Ovary (tissue), 9 donors: ENCODE measurements around the gene ARNT2. TPM values are rescaled to one million over a fixed set of nuclear protein-coding genes. Genes with fewer than 3 reads are reported as not detected.

Experiments used
- DNase-seq, 5 donors: peaks; one replicate each; pipeline ENCODE4 v3.0.0-alpha.2; 2019 to 2020
- H3K27ac ChIP-seq, 2 donors: fragments of 200-600 bp; one replicate each; pipeline versions ENCODE4 v1.5.1 to v1.8.0; 2019 to 2022
- H3K27me3 ChIP-seq: fragments of 200-600 bp; one replicate; pipeline ENCODE4 v1.8.0; 2022
- H3K36me3 ChIP-seq: fragments of 200-600 bp; sonication (generic); one replicate; pipeline ENCODE4 v1.5.1; 2019
- H3K4me1 ChIP-seq: one replicate; pipeline ENCODE4 v1.8.1; 2013; ENCODE audit warnings: mild to moderate bottlenecking, moderate library complexity; ENCODE audit not compliant: insufficient read depth
- H3K4me3 ChIP-seq: fragments of 200-600 bp; sonication (generic); one replicate; pipeline ENCODE4 v1.5.1; 2017
- H3K9me3 ChIP-seq, 2 donors: fragments of 200-600 bp in 1 of 2; sonication (generic) in 1 of 2; one replicate each; pipeline versions ENCODE4 v1.5.1 to v1.8.1; 2013 to 2019; ENCODE audit warnings: mild to moderate bottlenecking in 1 of 2, moderate library complexity in 1 of 2
- CTCF ChIP-seq, 3 donors: fragments of 450-650 bp in 2 of 3; fragments of 200-600 bp in 1 of 3; IDR thresholded peaks; one replicate each; pipeline versions ENCODE4 v1.5.1 to v1.8.0; 2016 to 2022; ENCODE audit warnings: antibody characterized with exemption in 3 of 3, mild to moderate bottlenecking in 1 of 3
- EP300 ChIP-seq: sonication (generic); formaldehyde crosslinking; IDR thresholded peaks from one replicate; pipeline ENCODE4 v1.6.1; 2017; ENCODE audit warnings: antibody characterized with exemption
- POLR2A ChIP-seq: fragments of 450-650 bp; IDR thresholded peaks from one replicate; pipeline ENCODE4 v1.6.1; 2017; ENCODE audit warnings: antibody characterized with exemption, mild to moderate bottlenecking, moderate library complexity
- WGBS, 3 donors: extraction: QIAGEN DNeasy Blood & Tissue Kit in 1 of 3; methylation state at CpG; one replicate each; pipeline versions ENCODE4 v1.1.5 to v1.1.7; 2013 to 2017; 5-methylcytosine and 5-hydroxymethylcytosine counted together
- intact Hi-C, 4 donors: fragments of 100-400 bp; cut with DNase I; formaldehyde crosslinking; loops; one replicate each; pipeline versions ENCODE4 v1.11.0 to v1.15.1; 2022 to 2023
- polyA plus RNA-seq, 2 donors: library from polyadenylated mRNA; stranded (reverse); fragments of 200-250 nt in 1 of 2; fragments of 350-450 nt in 1 of 2; fragmentation: Illumina TruSeq in 1 of 2; extraction: RNeasy Lipid Tissue Mini Kit (QIAGEN cat#74804) in 1 of 2; gene quantifications; one replicate each; pipeline ENCODE4 v1.2.3, GENCODE V29; 2013 to 2014
- total RNA-seq, 7 donors: library from RNA; depleted of rRNA in 2 of 7; stranded (reverse); fragments of >200 nt in 2 of 7; fragmentation: NEBNext Ultra II Directional in 3 of 7; extraction: Animal tissue kit (Norgen Biotek cat#: 25700) in 3 of 7; gene quantifications; one replicate each; pipeline versions ENCODE4 v1.1.0 to v1.2.4, GENCODE V29; 2016 to 2023
- donor health status: DM: no; HTN: no; CAD: no; lungs with moderate emphysema.
- donor health status: DM: no; HTN: no; CAD: no.
- donor health status: Bipolar disorder and iron deficiency.
- donor health status: DM: yes; HTN: yes; CAD: no.
- donor health status: DM: no; HTN: no; CAD: no.
- donor health status: DM: yes; HTN: yes; CAD: no.

ARNT2 gene
- total and polyA plus RNA-seq, 9 donors, result 11.0 to 20.5 (median 16.2) TPM

- no peak for DNase-seq
- intact Hi-C loops, result no loop called here
- Histone ChIP-seq H3K27me3 (no peaks in the 10 kb centered on the region), H3K36me3 (no peaks in the 10 kb centered on the region), H3K27ac (no peak overlapping the region), H3K4me1 (no peaks in the 10 kb centered on the region), H3K4me3 (no peak overlapping the region), H3K9me3 (no peaks in the 10 kb centered on the region)
- no peak for TF ChIP-seq EP300
- WGBS, 3 donors, result 75 to 86% (median 80%) methylated on average over 2 of the region's 2 CpGs
Measured at GRCh38 chr15:80587007-80587406, 182.8 kb downstream of the ARNT2 start.

- no peaks in the 10 kb centered on the region for H3K27me3 ChIP-seq
- intact Hi-C loops, result no loop called here
- H3K36me3 ChIP-seq, result no peaks in the 10 kb centered on the region
- no peak for DNase-seq
- 80 to 81% (median 80%) methylated on average over 8 of the region's 8 CpGs for WGBS, 3 donors
- H3K9me3 ChIP-seq, result no peaks in the 10 kb centered on the region
- no peaks in the 10 kb centered on the region for H3K4me1 ChIP-seq
- TF ChIP-seq POLR2A (no peak), EP300 (no peak), CTCF (IDR thresholded peaks at IDR 0.05) (no peak)
- no peak overlapping the region for H3K4me3 ChIP-seq
- H3K27ac ChIP-seq, result no peak overlapping the region
Measured at GRCh38 chr15:80587816-80588456, 183.8 kb downstream of the ARNT2 start.

- no peak overlapping the region for H3K4me3 ChIP-seq
- 79 to 83% (median 81%) methylated on average over 6 of the region's 6 CpGs for WGBS, 3 donors
- DNase-seq, result no peak
- no peak overlapping the region for H3K27ac ChIP-seq
- intact Hi-C loops, result no loop called here
- H3K9me3 ChIP-seq, result no peaks in the 10 kb centered on the region
- H3K27me3 ChIP-seq, result no peaks in the 10 kb centered on the region
- TF ChIP-seq POLR2A (no peak), CTCF (IDR thresholded peaks at IDR 0.05) (no peak), EP300 (no peak)
- H3K36me3 ChIP-seq, result no peaks in the 10 kb centered on the region
- no peaks in the 10 kb centered on the region for H3K4me1 ChIP-seq
Measured at GRCh38 chr15:80588801-80589200, 184.6 kb downstream of the ARNT2 start.

GRCh38 chr15:80590761-80591355 lies 186.7 kb downstream of the ARNT2 start:
- H3K9me3 ChIP-seq, result no peaks in the 10 kb centered on the region
- H3K27ac ChIP-seq, result no peak overlapping the region
- TF ChIP-seq EP300 (no peak), CTCF (IDR thresholded peaks at IDR 0.05) (no peak), POLR2A (no peak)
- intact Hi-C loops, result no loop called here
- 89 to 94% (median 92%) methylated on average over 7 of the region's 7 CpGs for WGBS, 3 donors
- no peak overlapping the region for H3K4me3 ChIP-seq
- DNase-seq, result no peak
- H3K4me1 ChIP-seq, result no peaks in the 10 kb centered on the region
- H3K27me3 ChIP-seq, result no peaks in the 10 kb centered on the region
- H3K36me3 ChIP-seq, result no peaks in the 10 kb centered on the region

- Histone ChIP-seq H3K27ac (no peak overlapping the region), H3K9me3 (no peaks in the 10 kb centered on the region), H3K4me1 (no peaks in the 10 kb centered on the region), H3K36me3 (no peaks in the 10 kb centered on the region), H3K4me3 (no peak overlapping the region), H3K27me3 (no peaks in the 10 kb centered on the region)
- intact Hi-C loops, result no loop called here
- TF ChIP-seq POLR2A, result no peak
- no peak for TF ChIP-seq EP300
- no peak for TF ChIP-seq CTCF (IDR thresholded peaks at IDR 0.05)
- no peak for DNase-seq
- WGBS, 3 donors, result 93 to 95% (median 95%) methylated on average over 23 of the region's 23 CpGs
Measured at GRCh38 chr15:80591471-80591870, 187.3 kb downstream of the ARNT2 start.
